Immature natural killer cell (primary cell): ENCODE data around the gene PARVG. TPM values are rescaled to one million over a fixed set of nuclear protein-coding genes. Genes with fewer than 3 reads are reported as not detected.

Experiments
- DNase-seq, 3 donors: peaks; one replicate each; pipeline ENCODE4 v3.0.0; 2022; ENCODE audit warnings: mixed read lengths in 1 of 3
- H3K27ac Mint-ChIP-seq, 6 donors: one replicate each; pipeline ENCODE4 v1.8.0; 2020; ENCODE audit warnings: mixed read lengths in 6 of 6, mild to moderate bottlenecking in 5 of 6, inconsistent platforms in 4 of 6, moderate library complexity in 3 of 6
- H3K27me3 Mint-ChIP-seq, 3 donors: one replicate each; pipeline ENCODE4 v1.8.0; 2020 to 2021; ENCODE audit warnings: low read depth in 3 of 3, mild to moderate bottlenecking in 3 of 3, mixed read lengths in 3 of 3, moderate library complexity in 3 of 3, inconsistent platforms in 1 of 3
- H3K36me3 Mint-ChIP-seq, 3 donors: one replicate each; pipeline ENCODE4 v1.8.0; 2020; ENCODE audit warnings: mixed read lengths in 3 of 3, inconsistent platforms in 2 of 3, mild to moderate bottlenecking in 2 of 3
- H3K4me1 Mint-ChIP-seq, 2 donors: one replicate each; pipeline ENCODE4 v1.8.0; 2020; ENCODE audit warnings: inconsistent platforms in 2 of 2, mild to moderate bottlenecking in 2 of 2, mixed read lengths in 2 of 2, moderate library complexity in 1 of 2
- H3K4me3 Mint-ChIP-seq, 5 donors: one replicate each; pipeline ENCODE4 v1.8.0; 2020; ENCODE audit warnings: mild to moderate bottlenecking in 5 of 5, mixed read lengths in 5 of 5, inconsistent platforms in 3 of 5, moderate library complexity in 3 of 5
- H3K9me3 Mint-ChIP-seq, 6 donors: one replicate each; pipeline ENCODE4 v1.8.0; 2020; ENCODE audit warnings: mild to moderate bottlenecking in 6 of 6, mixed read lengths in 6 of 6, inconsistent platforms in 4 of 6, moderate library complexity in 3 of 6
- polyA plus RNA-seq, 3 donors: library from polyadenylated mRNA; unstranded; fragments of 300-500 nt; fragmentation: Illumina TruSeq; gene quantifications; one replicate each; pipeline ENCODE4 v1.2.3, GENCODE V29; 2021

The PARVG gene
- polyA plus RNA-seq, 3 donors from 2014 or later: 54.0 to 84.6 (median 58.4) TPM

GRCh38 chr22:44160421-44160820 is 20.3 kb upstream of the PARVG start:
- no peaks in the 10 kb centered on the region for H3K9me3 Mint-ChIP-seq
- no peak for DNase-seq
- peak overlapping the region in 1 of 6 donors; percentile 34 for H3K27ac Mint-ChIP-seq
- no peaks in the 10 kb centered on the region for H3K4me1 Mint-ChIP-seq
- H3K36me3 Mint-ChIP-seq: no peaks in the 10 kb centered on the region
- H3K27me3 Mint-ChIP-seq: peaks cover 0 to 5% (median 2%) of the 10 kb centered on the region in 3 donors
- H3K4me3 Mint-ChIP-seq: no peak overlapping the region

- no peaks in the 10 kb centered on the region for H3K36me3 Mint-ChIP-seq
- no peak overlapping the region for H3K4me3 Mint-ChIP-seq
- H3K27me3 Mint-ChIP-seq: peaks cover 0 to 2% (median 2%) of the 10 kb centered on the region in 3 donors
- no peaks in the 10 kb centered on the region for H3K9me3 Mint-ChIP-seq
- no peak for DNase-seq
- H3K4me1 Mint-ChIP-seq: no peaks in the 10 kb centered on the region
- H3K27ac Mint-ChIP-seq: no peak overlapping the region
Measured at GRCh38 chr22:44161673-44162072, 19.1 kb upstream of the PARVG start.

- H3K4me3 Mint-ChIP-seq: no peak overlapping the region
Measured at GRCh38 chr22:44162960-44163359, 17.8 kb upstream of the PARVG start.

GRCh38 chr22:44163536-44163935 is 17.2 kb upstream of the PARVG start:
- H3K4me3 Mint-ChIP-seq: no peak overlapping the region
- no peaks in the 10 kb centered on the region for H3K36me3 Mint-ChIP-seq
- H3K27me3 Mint-ChIP-seq: peaks cover 0 to 2% (median 2%) of the 10 kb centered on the region in 3 donors
- H3K9me3 Mint-ChIP-seq: no peaks in the 10 kb centered on the region
- H3K4me1 Mint-ChIP-seq: no peaks in the 10 kb centered on the region
- DNase-seq: no peak
- H3K27ac Mint-ChIP-seq: no peak overlapping the region

More at GRCh38 chr22:44162960-44163359, 17.8 kb upstream of the PARVG start:
- DNase-seq: no peak
- H3K27me3 Mint-ChIP-seq: peaks cover 0 to 2% (median 2%) of the 10 kb centered on the region in 3 donors
- H3K27ac Mint-ChIP-seq: no peak overlapping the region
- H3K36me3 Mint-ChIP-seq: no peaks in the 10 kb centered on the region
- no peaks in the 10 kb centered on the region for H3K9me3 Mint-ChIP-seq
- H3K4me1 Mint-ChIP-seq: no peaks in the 10 kb centered on the region

- H3K4me1 Mint-ChIP-seq: no peaks in the 10 kb centered on the region
- H3K36me3 Mint-ChIP-seq: peaks cover 0 to 3% (median 0%) of the 10 kb centered on the region in 3 donors
- H3K9me3 Mint-ChIP-seq: no peaks in the 10 kb centered on the region
- no peak for DNase-seq
- no peak overlapping the region for H3K27ac Mint-ChIP-seq
- H3K27me3 Mint-ChIP-seq: peaks cover 0 to 2% (median 2%) of the 10 kb centered on the region in 3 donors
- no peak overlapping the region for H3K4me3 Mint-ChIP-seq
Measured at GRCh38 chr22:44164031-44164430, 16.7 kb upstream of the PARVG start.

- Mint-ChIP-seq H3K36me3 (peaks cover 0 to 3% (median 0%) of the 10 kb centered on the region in 3 donors), H3K27ac (no peak overlapping the region), H3K4me1 (no peaks in the 10 kb centered on the region), H3K4me3 (no peak overlapping the region), H3K9me3 (no peaks in the 10 kb centered on the region), H3K27me3 (peaks cover 0 to 4% (median 2%) of the 10 kb centered on the region in 3 donors)
- DNase-seq: no peak
Measured at GRCh38 chr22:44165286-44165874, 15.3 kb upstream of the PARVG start.

- H3K27ac Mint-ChIP-seq: no peak overlapping the region
- peaks cover 0 to 4% (median 0%) of the 10 kb centered on the region in 3 donors for H3K27me3 Mint-ChIP-seq
- no peaks in the 10 kb centered on the region for H3K9me3 Mint-ChIP-seq
- peaks cover 0 to 3% (median 0%) of the 10 kb centered on the region in 3 donors for H3K36me3 Mint-ChIP-seq
- no peaks in the 10 kb centered on the region for H3K4me1 Mint-ChIP-seq
- H3K4me3 Mint-ChIP-seq: no peak overlapping the region
- DNase-seq: no peak
Measured at GRCh38 chr22:44166498-44167276, 14.0 kb upstream of the PARVG start.

- Mint-ChIP-seq H3K27ac (no peak overlapping the region), H3K9me3 (no peaks in the 10 kb centered on the region), H3K4me3 (no peak overlapping the region), H3K36me3 (peaks cover 0 to 3% (median 0%) of the 10 kb centered on the region in 3 donors), H3K4me1 (no peaks in the 10 kb centered on the region), H3K27me3 (peaks cover 0 to 2% (median 0%) of the 10 kb centered on the region in 3 donors)
- no peak for DNase-seq
Measured at GRCh38 chr22:44167501-44167900, 13.2 kb upstream of the PARVG start.

- H3K36me3 Mint-ChIP-seq: peaks cover 0 to 3% (median 0%) of the 10 kb centered on the region in 3 donors
- H3K4me3 Mint-ChIP-seq: no peak overlapping the region
- no peaks in the 10 kb centered on the region for H3K4me1 Mint-ChIP-seq
- no peak overlapping the region for H3K27ac Mint-ChIP-seq
- H3K9me3 Mint-ChIP-seq: no peaks in the 10 kb centered on the region
- H3K27me3 Mint-ChIP-seq: peaks cover 0 to 2% (median 0%) of the 10 kb centered on the region in 3 donors
- no peak for DNase-seq
Measured at GRCh38 chr22:44168206-44168605, 12.5 kb upstream of the PARVG start.

- Mint-ChIP-seq H3K27ac (no peak overlapping the region), H3K36me3 (peaks cover 0 to 3% (median 0%) of the 10 kb centered on the region in 3 donors), H3K9me3 (no peaks in the 10 kb centered on the region), H3K27me3 (peaks cover 0 to 2% (median 0%) of the 10 kb centered on the region in 3 donors), H3K4me1 (no peaks in the 10 kb centered on the region), H3K4me3 (no peak overlapping the region)
- DNase-seq: no peak
Measured at GRCh38 chr22:44170470-44170869, 10.3 kb upstream of the PARVG start.

GRCh38 chr22:44171561-44171960 is 9.2 kb upstream of the PARVG start:
- DNase-seq: no peak
- Mint-ChIP-seq H3K27ac (no peak overlapping the region), H3K27me3 (peaks cover 0 to 4% (median 0%) of the 10 kb centered on the region in 3 donors), H3K9me3 (no peaks in the 10 kb centered on the region), H3K4me3 (no peak overlapping the region), H3K4me1 (no peaks in the 10 kb centered on the region), H3K36me3 (peaks cover 0 to 3% (median 0%) of the 10 kb centered on the region in 3 donors)

GRCh38 chr22:44172370-44173108 is 8.2 kb upstream of the PARVG start:
- H3K36me3 Mint-ChIP-seq: peaks cover 0 to 3% (median 0%) of the 10 kb centered on the region in 3 donors
- H3K27ac Mint-ChIP-seq: no peak overlapping the region
- no peak for DNase-seq
- H3K4me3 Mint-ChIP-seq: no peak overlapping the region
- peaks cover 0 to 4% (median 0%) of the 10 kb centered on the region in 3 donors for H3K27me3 Mint-ChIP-seq
- H3K9me3 Mint-ChIP-seq: no peaks in the 10 kb centered on the region
- H3K4me1 Mint-ChIP-seq: no peaks in the 10 kb centered on the region

- Mint-ChIP-seq H3K27ac (no peak overlapping the region), H3K9me3 (no peaks in the 10 kb centered on the region), H3K4me1 (no peaks in the 10 kb centered on the region), H3K36me3 (peaks cover 0 to 3% (median 0%) of the 10 kb centered on the region in 3 donors), H3K4me3 (no peak overlapping the region), H3K27me3 (peaks cover 0 to 4% (median 0%) of the 10 kb centered on the region in 3 donors)
- DNase-seq: no peak
Measured at GRCh38 chr22:44173154-44173553, 7.6 kb upstream of the PARVG start.

- H3K27ac Mint-ChIP-seq: no peak overlapping the region
- H3K36me3 Mint-ChIP-seq: no peaks in the 10 kb centered on the region
- H3K9me3 Mint-ChIP-seq: no peaks in the 10 kb centered on the region
- peaks cover 4 to 5% of the 10 kb centered on the region in 2 donors for H3K4me1 Mint-ChIP-seq
- DNase-seq: no peak
- peaks cover 0 to 6% (median 0%) of the 10 kb centered on the region in 3 donors for H3K27me3 Mint-ChIP-seq
- H3K4me3 Mint-ChIP-seq: no peak overlapping the region
Measured at GRCh38 chr22:44175676-44176075, 5.0 kb upstream of the PARVG start.
